Keratinocyte (primary cell): ENCODE results near the gene ARPC1A. TPM values are rescaled to one million over a fixed set of nuclear protein-coding genes. Genes with fewer than 3 reads are reported as not detected.

Experiments
- DNase-seq: peaks from one replicate; pipeline ENCODE4 v3.0.0-alpha.2; 2011; ENCODE audit warnings: low read depth, missing footprints, low spot score
- FAIRE-seq: peaks from 2 replicates; lab custom pipeline; 2011; peaks lifted over from hg19 to GRCh38; lab: Jason Lieb, UNC
- H2AFZ ChIP-seq: 2 replicates; pipeline ENCODE4 v1.6.0; 2012; ENCODE audit warnings: low read length, control low read depth, inconsistent platforms; ENCODE audit not compliant: control insufficient read depth
- H3K27ac ChIP-seq: 2 replicates; pipeline ENCODE4 v1.5.1; 2011; ENCODE audit warnings: low read length; ENCODE audit not compliant: control insufficient read depth, insufficient read depth
- H3K27me3 ChIP-seq: 3 replicates; pipeline ENCODE4 v1.6.0; 2011; ENCODE audit warnings: low read length; ENCODE audit not compliant: control insufficient read depth, insufficient read depth; ENCODE audit errors: extremely low read depth
- H3K36me3 ChIP-seq, 2 experiments: 2 replicates in 1 of 2; 3 replicates in 1 of 2; pipeline ENCODE4 v1.5.1; 2011; ENCODE audit warnings: low read length in 2 of 2, mild to moderate bottlenecking in 1 of 2; ENCODE audit not compliant: control insufficient read depth in 2 of 2, insufficient read depth in 2 of 2; ENCODE audit errors: extremely low read depth in 1 of 2
- H3K4me1 ChIP-seq: 3 replicates; pipeline ENCODE4 v1.5.1; 2011; ENCODE audit warnings: low read length; ENCODE audit not compliant: control insufficient read depth, insufficient read depth; ENCODE audit errors: extremely low read depth
- H3K4me2 ChIP-seq: 3 replicates; pipeline ENCODE4 v1.6.0; 2011; ENCODE audit warnings: low read depth, low read length; ENCODE audit not compliant: control insufficient read depth, insufficient read depth; ENCODE audit errors: extremely low read depth
- H3K4me3 ChIP-seq, 3 experiments: fragments of 200-600 bp in 1 of 3; sonication (generic) in 1 of 3; 2 replicates in 2 of 3; 3 replicates in 1 of 3; pipeline ENCODE4 v1.5.1; 2011 to 2016; ENCODE audit warnings: low read length in 3 of 3, mild to moderate bottlenecking in 3 of 3, control low read depth in 2 of 3, inconsistent platforms in 1 of 3, low read depth in 1 of 3, mixed read lengths in 1 of 3, mixed run types in 1 of 3, moderate library complexity in 1 of 3; ENCODE audit not compliant: control insufficient read depth in 2 of 3, insufficient read depth in 2 of 3; ENCODE audit errors: extremely low read depth in 1 of 3
- H3K79me2 ChIP-seq: 2 replicates; pipeline ENCODE4 v1.6.0; 2012; ENCODE audit warnings: low read length; ENCODE audit not compliant: control insufficient read depth, insufficient read depth
- H3K9ac ChIP-seq: 3 replicates; pipeline ENCODE4 v1.6.0; 2011; ENCODE audit warnings: low read length; ENCODE audit not compliant: control insufficient read depth, insufficient read depth; ENCODE audit errors: extremely low read depth
- H3K9me1 ChIP-seq: 3 replicates; pipeline ENCODE4 v1.6.0; 2011; ENCODE audit warnings: low read length; ENCODE audit not compliant: control insufficient read depth, insufficient read depth; ENCODE audit errors: extremely low read depth
- H3K9me3 ChIP-seq: 2 replicates; pipeline ENCODE4 v1.5.1; 2012; ENCODE audit warnings: low read depth, low read length; ENCODE audit not compliant: control insufficient read depth
- H4K20me1 ChIP-seq: 3 replicates; pipeline ENCODE4 v1.6.0; 2011; ENCODE audit warnings: low read length; ENCODE audit not compliant: control insufficient read depth, insufficient read depth; ENCODE audit errors: extremely low read depth
- EZH2 ChIP-seq: IDR thresholded peaks from one replicate; pipeline ENCODE4 v1.6.1; 2012; ENCODE audit warnings: inconsistent platforms, mild to moderate bottlenecking, low read length, moderate library complexity
- dilution Hi-C: fragments of 300-500 bp; cut with MboI; formaldehyde crosslinking; loops from one replicate; pipeline ENCODE4 v1.7.0; 2020; ENCODE audit warnings: low sequenced_read_pairs; ENCODE audit not compliant: extremely low pct_ligation_motif_present
- polyA plus RNA-seq, 5 experiments: library from polyadenylated mRNA; depleted of rRNA in 3 of 5; stranded (reverse) in 3 of 5; stranded (forward) in 1 of 5; unstranded in 1 of 5; fragments of >200 nt; gene quantifications; 1 replicate in 1 of 5; 2 replicates in 3 of 5; 3 replicates in 1 of 5; pipeline versions ENCODE4 v1.2.1 to v1.2.3, GENCODE V29; 2011 to 2012; ENCODE audit warnings: missing spikeins in 2 of 5, low read depth in 1 of 5, low replicate concordance in 1 of 5
- TF ChIP-seq, protein P1 (sequence below), 3 experiments: IDR thresholded peaks in 1 of 3; conservative IDR thresholded peaks in 1 of 3; optimal IDR thresholded peaks in 1 of 3; 2 replicates in 2 of 3; 3 replicates in 1 of 3; pipeline versions ENCODE3 to v1.5.1; 2011; ENCODE audit warnings: low read length in 3 of 3, mild to moderate bottlenecking in 3 of 3, moderate library complexity in 2 of 3, control low read depth in 1 of 3, inconsistent platforms in 1 of 3; ENCODE audit not compliant: insufficient read depth in 2 of 3; ENCODE audit errors: extremely low read depth in 1 of 3

The ARPC1A gene
- polyA plus RNA-seq, 1 donor (not counting 4 experiments of a cell fraction or from before 2014, with no cell fraction given) = 133 TPM

- Histone ChIP-seq H2AFZ (no peak overlapping the region), H3K36me3 (peaks cover 25 to 26% of the 10 kb centered on the region in 2 experiments), H3K9me3 (no peaks in the 10 kb centered on the region), H3K9me1 (no peaks in the 10 kb centered on the region), H3K79me2 (no peaks in the 10 kb centered on the region), H3K4me3 (no peak overlapping the region), H3K4me2 (no peak overlapping the region), H3K27me3 (no peaks in the 10 kb centered on the region), H4K20me1 (no peaks in the 10 kb centered on the region), H3K9ac (no peak overlapping the region), H3K27ac (no peak overlapping the region), H3K4me1 (peaks cover 11% of the 10 kb centered on the region)
- FAIRE-seq (no peak), DNase-seq (no peak)
- TF ChIP-seq, protein P1, sequence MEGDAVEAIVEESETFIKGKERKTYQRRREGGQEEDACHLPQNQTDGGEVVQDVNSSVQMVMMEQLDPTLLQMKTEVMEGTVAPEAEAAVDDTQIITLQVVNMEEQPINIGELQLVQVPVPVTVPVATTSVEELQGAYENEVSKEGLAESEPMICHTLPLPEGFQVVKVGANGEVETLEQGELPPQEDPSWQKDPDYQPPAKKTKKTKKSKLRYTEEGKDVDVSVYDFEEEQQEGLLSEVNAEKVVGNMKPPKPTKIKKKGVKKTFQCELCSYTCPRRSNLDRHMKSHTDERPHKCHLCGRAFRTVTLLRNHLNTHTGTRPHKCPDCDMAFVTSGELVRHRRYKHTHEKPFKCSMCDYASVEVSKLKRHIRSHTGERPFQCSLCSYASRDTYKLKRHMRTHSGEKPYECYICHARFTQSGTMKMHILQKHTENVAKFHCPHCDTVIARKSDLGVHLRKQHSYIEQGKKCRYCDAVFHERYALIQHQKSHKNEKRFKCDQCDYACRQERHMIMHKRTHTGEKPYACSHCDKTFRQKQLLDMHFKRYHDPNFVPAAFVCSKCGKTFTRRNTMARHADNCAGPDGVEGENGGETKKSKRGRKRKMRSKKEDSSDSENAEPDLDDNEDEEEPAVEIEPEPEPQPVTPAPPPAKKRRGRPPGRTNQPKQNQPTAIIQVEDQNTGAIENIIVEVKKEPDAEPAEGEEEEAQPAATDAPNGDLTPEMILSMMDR (optimal IDR thresholded peaks at IDR 0.05 in 1 of 3, IDR thresholded peaks at IDR 0.05 in 1 of 3, conservative IDR thresholded peaks at IDR 0.05 in 1 of 3; ENCODE audit: extremely low read depth in 1 of 3, insufficient read depth in 2 of 3, low read length in 3 of 3) = no peak
- TF ChIP-seq EZH2 = no peak
- dilution Hi-C loops = no loop called here
These were observed 40.9 kb downstream of the ARPC1A start for GRCh38 chr7:99366646-99367045.

DNA sequence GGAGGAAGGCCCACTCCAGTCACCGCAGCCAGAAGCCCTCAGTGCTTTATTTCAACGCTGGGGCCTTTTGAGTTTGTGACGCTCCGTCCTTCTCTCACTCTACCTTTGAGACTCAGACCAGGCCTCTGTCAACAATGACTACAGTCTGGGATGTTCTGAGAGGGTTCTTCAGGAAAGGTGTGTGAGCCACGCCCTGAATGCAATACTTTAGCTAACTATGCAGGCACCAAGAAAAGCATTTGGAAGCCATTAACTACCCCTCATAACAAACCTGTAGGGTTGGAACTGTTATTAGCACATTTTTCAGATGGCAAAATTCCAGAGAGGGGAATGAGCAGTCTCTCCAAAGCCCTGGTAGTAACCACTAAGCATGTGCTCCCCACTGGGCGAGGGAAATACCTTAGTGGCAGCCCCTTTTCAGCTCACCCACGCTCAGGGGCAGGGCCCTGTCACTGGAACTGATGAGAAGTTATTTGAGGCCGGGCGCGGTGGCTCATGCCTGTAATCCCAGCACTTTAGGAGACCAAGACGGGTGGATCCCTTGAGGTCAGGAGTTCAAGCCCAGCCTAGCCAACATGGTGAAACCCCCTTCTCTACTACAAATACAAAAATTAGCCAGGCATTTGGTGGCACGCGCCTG is 43.2 kb downstream of the ARPC1A start:
- H3K27ac ChIP-seq = no peak overlapping the region
- no peak overlapping the region for H3K4me2 ChIP-seq
- H3K79me2 ChIP-seq = no peaks in the 10 kb centered on the region
- H3K27me3 ChIP-seq = no peaks in the 10 kb centered on the region
- H3K9me3 ChIP-seq = no peaks in the 10 kb centered on the region
- DNase-seq (no peak), FAIRE-seq (no peak)
- no peaks in the 10 kb centered on the region for H3K9me1 ChIP-seq
- no peaks in the 10 kb centered on the region for H4K20me1 ChIP-seq
- no peak overlapping the region for H2AFZ ChIP-seq
- dilution Hi-C loops = no loop called here
- no peak overlapping the region for H3K4me3 ChIP-seq
- H3K36me3 ChIP-seq = peaks cover 19% of the 10 kb centered on the region in 2 experiments
- H3K4me1 ChIP-seq = peaks cover 20% of the 10 kb centered on the region
- TF ChIP-seq, protein P1 (optimal IDR thresholded peaks at IDR 0.05 in 1 of 3, IDR thresholded peaks at IDR 0.05 in 1 of 3, conservative IDR thresholded peaks at IDR 0.05 in 1 of 3; ENCODE audit: extremely low read depth in 1 of 3, insufficient read depth in 2 of 3, low read length in 3 of 3) = no peak
- H3K9ac ChIP-seq = no peak overlapping the region
